Brain microvascular endothelial cell (primary cell): ENCODE results near the gene RFTN1.

Source experiments
- DNase-seq: peaks from one replicate; pipeline ENCODE4 v3.0.0-alpha.2; 2020
- H3K27ac ChIP-seq: fragments of 250-450 bp; sonication (Bioruptor Pico); 2 replicates; pipeline ENCODE4 v1.5.1; 2020; ENCODE audit warnings: mild to moderate bottlenecking, moderate library complexity
- H3K27me3 ChIP-seq: fragments of 250-450 bp; sonication (Bioruptor Pico); replicated peaks from 2 replicates; pipeline ENCODE4 v1.5.1; 2020; ENCODE audit warnings: mild to moderate bottlenecking
- H3K36me3 ChIP-seq: fragments of 250-450 bp; sonication (Bioruptor Pico); replicated peaks from 2 replicates; pipeline ENCODE4 v1.5.1; 2020; ENCODE audit warnings: mild to moderate bottlenecking
- H3K4me3 ChIP-seq: 2 replicates; pipeline ENCODE4 v1.5.1; 2011; ENCODE audit warnings: low read depth, mild to moderate bottlenecking, control low read depth, low read length, moderate library complexity
- in situ Hi-C: cut with HindIII; loops from 2 replicates; pipeline ENCODE4 v1.10.0; 2017; ENCODE audit warnings: low sequenced_read_pairs, low pct_ligation_motif_present
- TF ChIP-seq, protein P1 (sequence below): IDR thresholded peaks from 2 replicates; pipeline ENCODE4 v1.5.1; 2011; ENCODE audit warnings: low read depth, mild to moderate bottlenecking, moderate library complexity, low read length, control low read depth, inconsistent platforms; ENCODE audit errors: missing control alignments

Gene RFTN1

GRCh38 chr3:16523778-16524177, 10.3 kb upstream of the RFTN1 start:
- Histone ChIP-seq H3K27me3 (no peaks in the 10 kb centered on the region), H3K36me3 (no peaks in the 10 kb centered on the region), H3K4me3 (no peak overlapping the region), H3K27ac (no peak overlapping the region)
- in situ Hi-C loops: no loop called here
- TF ChIP-seq, protein P1, sequence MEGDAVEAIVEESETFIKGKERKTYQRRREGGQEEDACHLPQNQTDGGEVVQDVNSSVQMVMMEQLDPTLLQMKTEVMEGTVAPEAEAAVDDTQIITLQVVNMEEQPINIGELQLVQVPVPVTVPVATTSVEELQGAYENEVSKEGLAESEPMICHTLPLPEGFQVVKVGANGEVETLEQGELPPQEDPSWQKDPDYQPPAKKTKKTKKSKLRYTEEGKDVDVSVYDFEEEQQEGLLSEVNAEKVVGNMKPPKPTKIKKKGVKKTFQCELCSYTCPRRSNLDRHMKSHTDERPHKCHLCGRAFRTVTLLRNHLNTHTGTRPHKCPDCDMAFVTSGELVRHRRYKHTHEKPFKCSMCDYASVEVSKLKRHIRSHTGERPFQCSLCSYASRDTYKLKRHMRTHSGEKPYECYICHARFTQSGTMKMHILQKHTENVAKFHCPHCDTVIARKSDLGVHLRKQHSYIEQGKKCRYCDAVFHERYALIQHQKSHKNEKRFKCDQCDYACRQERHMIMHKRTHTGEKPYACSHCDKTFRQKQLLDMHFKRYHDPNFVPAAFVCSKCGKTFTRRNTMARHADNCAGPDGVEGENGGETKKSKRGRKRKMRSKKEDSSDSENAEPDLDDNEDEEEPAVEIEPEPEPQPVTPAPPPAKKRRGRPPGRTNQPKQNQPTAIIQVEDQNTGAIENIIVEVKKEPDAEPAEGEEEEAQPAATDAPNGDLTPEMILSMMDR: no peak
- peak; percentile 38 for DNase-seq

- in situ Hi-C loops: no loop called here
- Histone ChIP-seq H3K36me3 (no peaks in the 10 kb centered on the region), H3K27ac (no peak overlapping the region), H3K27me3 (no peaks in the 10 kb centered on the region), H3K4me3 (no peak overlapping the region)
- TF ChIP-seq, protein P1: no peak
- DNase-seq: no peak
These were observed 9.3 kb upstream of the RFTN1 start for GRCh38 chr3:16522834-16523233.

DNA sequence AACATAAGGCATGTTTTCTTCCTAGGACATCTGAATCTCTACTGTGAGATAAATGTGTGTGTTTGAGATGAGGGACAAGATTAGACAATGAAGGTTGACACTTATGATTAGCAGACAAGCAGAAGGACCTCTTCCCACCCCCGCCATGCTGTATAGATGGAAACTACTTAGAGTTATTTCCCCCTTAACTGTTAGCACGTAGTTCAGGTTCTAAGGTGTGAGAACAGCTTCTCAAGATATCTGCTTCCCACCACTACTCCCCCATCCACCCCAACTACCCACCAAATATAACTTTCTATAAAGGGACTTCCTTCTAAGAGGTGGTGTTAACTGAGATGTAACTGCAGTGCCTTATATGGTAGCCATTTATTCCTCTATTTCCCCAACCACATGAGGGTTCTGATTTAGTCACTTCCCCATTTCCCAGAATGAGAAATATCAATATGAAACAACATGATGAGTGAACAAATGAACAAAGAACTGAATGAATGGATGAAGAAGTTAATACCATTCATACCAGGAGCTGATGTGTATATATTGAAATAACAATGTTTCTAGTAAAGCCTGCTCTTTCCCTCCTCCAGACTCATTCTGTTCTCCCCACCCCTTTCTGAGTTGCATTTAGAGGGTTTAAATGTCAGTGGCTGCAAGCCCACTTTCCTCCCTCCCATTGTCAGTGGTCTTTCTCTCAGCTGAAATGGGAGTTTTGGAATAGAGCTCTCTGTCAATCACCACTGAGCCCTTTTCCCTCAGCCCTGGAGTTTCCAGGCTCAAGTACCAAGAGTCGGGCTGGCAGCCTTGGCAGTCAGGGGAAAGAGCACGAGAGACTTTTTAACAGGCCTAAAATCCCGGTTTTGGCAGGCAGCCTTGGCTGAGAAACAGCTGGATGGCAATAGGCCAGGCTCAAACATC, 7.7 kb upstream of the RFTN1 start:
- no peak overlapping the region for H3K27ac ChIP-seq
- TF ChIP-seq, protein P1: no peak
- no peaks in the 10 kb centered on the region for H3K27me3 ChIP-seq
- in situ Hi-C loops: no loop called here
- H3K36me3 ChIP-seq: no peaks in the 10 kb centered on the region
- no peak for DNase-seq
- H3K4me3 ChIP-seq: no peak overlapping the region

DNA sequence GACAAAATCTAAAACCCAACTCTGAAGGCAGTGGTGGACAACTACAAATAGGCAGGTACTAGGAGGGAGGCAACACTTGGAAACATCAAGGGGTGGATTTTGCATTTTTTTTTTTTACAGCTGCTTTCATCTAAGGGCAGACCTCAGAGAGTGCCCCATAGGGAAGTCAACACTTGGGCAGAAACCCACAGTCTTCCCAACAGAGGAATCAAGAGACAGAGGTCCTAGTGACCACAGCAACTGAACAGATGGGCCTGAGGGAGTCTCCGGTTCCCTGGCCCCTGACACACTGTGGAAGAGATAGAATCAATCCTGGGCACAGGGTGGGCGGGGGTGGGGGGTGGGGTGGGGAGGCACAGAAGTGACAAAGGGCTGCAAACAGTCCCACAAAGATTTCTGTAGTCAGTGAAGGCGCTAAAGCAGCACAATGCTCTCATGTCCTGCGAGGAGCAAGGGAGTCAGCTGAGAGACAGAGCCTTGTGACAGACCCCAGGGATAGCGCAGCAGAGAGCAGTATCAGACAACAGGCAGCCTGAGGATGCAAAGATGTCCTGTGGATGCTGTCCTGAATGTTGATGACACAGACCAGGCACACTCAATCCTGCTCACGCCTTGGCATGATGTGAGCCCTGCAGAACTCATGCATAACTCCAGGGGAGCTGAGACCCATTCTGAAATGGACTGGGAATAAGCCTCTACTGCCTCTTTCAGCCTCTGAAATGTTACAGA, 6.9 kb upstream of the RFTN1 start:
- Histone ChIP-seq H3K27me3 (no peaks in the 10 kb centered on the region), H3K27ac (no peak overlapping the region), H3K4me3 (no peak overlapping the region), H3K36me3 (no peaks in the 10 kb centered on the region)
- TF ChIP-seq, protein P1: no peak
- no peak for DNase-seq
- in situ Hi-C loops: no loop called here

GRCh38 chr3:16516695-16517481, 3.4 kb upstream of the RFTN1 start:
- in situ Hi-C loops: no loop called here
- Histone ChIP-seq H3K27me3 (no peaks in the 10 kb centered on the region), H3K27ac (no peak overlapping the region), H3K4me3 (no peak overlapping the region), H3K36me3 (no peaks in the 10 kb centered on the region)
- DNase-seq: no peak
- TF ChIP-seq, protein P1: peak; percentile 82
